GM23248 (cell line): ENCODE data around the gene PEAK1. TPM values are rescaled to one million over a fixed set of nuclear protein-coding genes. Genes with fewer than 3 reads are reported as not detected.

Experiments used
- DNase-seq: peaks from one replicate; pipeline ENCODE4 v3.0.0-alpha.2; 2015
- H2AFZ ChIP-seq: fragments of 200-600 bp; sonication (generic); 2 replicates; pipeline ENCODE4 v1.6.1; 2016; ENCODE audit warnings: antibody characterized with exemption
- H3F3A ChIP-seq: fragments of 200-600 bp; sonication (generic); 2 replicates; pipeline ENCODE4 v1.6.1; 2016; ENCODE audit warnings: mild to moderate bottlenecking, antibody characterized with exemption, mixed run types; ENCODE audit not compliant: insufficient read depth
- H3K27ac ChIP-seq: fragments of 200-600 bp; sonication (generic); 2 replicates; pipeline ENCODE4 v1.5.1; 2016; ENCODE audit warnings: mild to moderate bottlenecking
- H3K27me3 ChIP-seq: fragments of 200-600 bp; sonication (generic); replicated peaks from 2 replicates; pipeline ENCODE4 v1.6.1; 2016; ENCODE audit warnings: mild to moderate bottlenecking; ENCODE audit not compliant: insufficient read depth
- H3K36me3 ChIP-seq: fragments of 200-600 bp; sonication (generic); 2 replicates; pipeline ENCODE4 v1.6.1; 2016; ENCODE audit warnings: low read depth, mild to moderate bottlenecking
- H3K4me1 ChIP-seq: fragments of 200-600 bp; sonication (generic); 2 replicates; pipeline ENCODE4 v1.6.1; 2016; ENCODE audit warnings: mild to moderate bottlenecking; ENCODE audit not compliant: insufficient read depth
- H3K4me2 ChIP-seq: fragments of 200-600 bp; sonication (generic); one replicate; pipeline ENCODE4 v1.6.1; 2016; ENCODE audit warnings: mild to moderate bottlenecking; ENCODE audit not compliant: unreplicated experiment
- H3K4me3 ChIP-seq: fragments of 200-600 bp; sonication (generic); 2 replicates; pipeline ENCODE4 v1.5.1; 2016; ENCODE audit warnings: mild to moderate bottlenecking
- H3K79me2 ChIP-seq: fragments of 200-600 bp; sonication (generic); 2 replicates; pipeline ENCODE4 v1.6.1; 2016; ENCODE audit warnings: mild to moderate bottlenecking; ENCODE audit not compliant: insufficient read depth
- H3K9ac ChIP-seq: fragments of 200-600 bp; sonication (generic); 2 replicates; pipeline ENCODE4 v1.6.1; 2016; ENCODE audit warnings: mild to moderate bottlenecking
- H3K9me2 ChIP-seq: fragments of 200-600 bp; sonication (generic); 2 replicates; pipeline ENCODE4 v1.6.1; 2016; ENCODE audit warnings: mixed run types, mild to moderate bottlenecking, moderate library complexity; ENCODE audit not compliant: insufficient read depth
- H3K9me3 ChIP-seq: fragments of 200-600 bp; sonication (generic); one replicate; pipeline ENCODE4 v1.6.1; 2017; ENCODE audit warnings: low read depth
- H4K20me1 ChIP-seq: fragments of 200-600 bp; sonication (generic); 2 replicates; pipeline ENCODE4 v1.6.0; 2016; ENCODE audit not compliant: insufficient read depth
- EZH2 ChIP-seq: fragments of 200-600 bp; sonication (generic); IDR thresholded peaks from 2 replicates; pipeline ENCODE4 v1.6.1; 2018; ENCODE audit warnings: antibody characterized with exemption, mild to moderate bottlenecking; ENCODE audit not compliant: insufficient read depth, poor library complexity, severe bottlenecking
- EZH2phosphoT487 ChIP-seq: fragments of 200-600 bp; sonication (generic); IDR thresholded peaks from 2 replicates; pipeline ENCODE4 v1.6.1; 2018; ENCODE audit warnings: antibody characterized with exemption, moderate library complexity, mild to moderate bottlenecking, low read depth; ENCODE audit not compliant: insufficient read depth
- WGBS, 2 experiments: methylation state at CpG; one replicate each; pipeline ENCODE4 v1.1.6; 2015 to 2017; ENCODE audit warnings: low lambda C conversion rate in 2 of 2, low coverage in 1 of 2; ENCODE audit errors: missing lambda C conversion rate in 2 of 2; 5-methylcytosine and 5-hydroxymethylcytosine counted together
- in situ Hi-C: fragments of 300-500 bp; cut with MboI; formaldehyde crosslinking; loops from 2 replicates; pipeline ENCODE4 v1.15.0; 2020
- polyA plus RNA-seq: library from polyadenylated mRNA; unstranded; fragments of >200 nt; fragmentation: Nextera tagmentation; extraction: Ambion mirVana; gene quantifications from 2 replicates; pipeline ENCODE4 v1.2.1, GENCODE V29; 2016
- total RNA-seq: library from RNA; depleted of rRNA; stranded (reverse); fragments of >200 nt; shearing (Covaris generic); gene quantifications from 2 replicates; pipeline ENCODE4 v1.2.3, GENCODE V29; 2014

The PEAK1 gene
- total and polyA plus RNA-seq, 2 experiments from 2014 or later: 22.4 to 74.5 TPM

DNA sequence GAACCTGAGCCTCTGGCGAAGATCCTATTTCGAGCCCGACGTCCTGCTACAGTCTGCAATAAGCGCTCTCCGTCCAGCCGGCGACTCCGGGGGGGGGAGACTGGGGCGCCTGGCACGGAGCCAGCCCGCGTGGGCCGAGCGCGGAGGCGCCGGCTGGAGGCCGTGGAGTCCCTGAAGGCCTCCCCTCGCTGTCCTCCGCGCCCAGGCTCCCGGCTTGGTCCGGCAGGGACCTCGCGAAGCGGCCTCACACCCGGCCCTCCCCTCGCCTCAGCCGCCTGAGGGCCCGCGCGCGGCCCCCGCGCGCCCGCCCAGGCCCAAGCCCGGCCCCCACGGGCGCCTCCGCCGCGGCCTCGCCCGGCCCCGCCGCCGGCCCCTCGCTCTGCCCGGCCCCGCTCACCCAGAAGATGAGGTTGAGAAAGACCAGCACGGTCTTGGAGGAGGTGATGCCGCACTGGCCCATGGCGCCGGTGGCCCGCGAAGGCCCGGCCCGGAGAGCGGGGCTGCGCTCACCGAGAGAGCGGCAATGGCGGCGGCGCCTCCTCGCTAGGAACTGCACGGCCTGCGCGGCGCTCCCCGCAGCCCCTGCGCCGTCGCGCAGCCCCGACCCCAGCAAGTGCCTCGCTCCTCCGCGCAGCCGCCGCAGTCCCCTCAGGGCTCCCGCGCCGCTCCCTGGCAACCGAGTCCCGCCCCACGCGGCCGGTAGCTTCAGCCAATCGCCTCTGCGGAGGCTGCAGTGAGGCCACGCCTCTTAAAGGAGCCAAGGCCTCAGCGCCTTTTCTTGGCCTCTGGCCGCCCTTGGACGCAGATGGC, 349.2 kb downstream of the PEAK1 start, which contains the start of gene TSPAN3:
TSPAN3 (minus strand) TSS at position 615 of the 810 bp plus-strand sequence; CDS start at position 460, 155 bp downstream.
- H3F3A ChIP-seq: peaks cover 11% of the 10 kb centered on the region
- H3K79me2 ChIP-seq: peaks cover 46% of the 10 kb centered on the region
- no peaks in the 10 kb centered on the region for H3K9me3 ChIP-seq
- H3K4me2 ChIP-seq: peak within 1 kb of the TSS; percentile 89
- H2AFZ ChIP-seq: peak within 1 kb of the TSS; percentile 75
- peaks cover 5% of the 10 kb centered on the region; the same call in 1 of the 2 replicates for H4K20me1 ChIP-seq
- DNase-seq: peak; percentile 97
- no peaks in the 10 kb centered on the region for H3K9me2 ChIP-seq
- H3K27ac ChIP-seq: peak within 1 kb of the TSS; percentile 69
- peaks cover 21% of the 10 kb centered on the region for H3K4me1 ChIP-seq
- H3K36me3 ChIP-seq: no peaks in the 10 kb centered on the region
- peak within 1 kb of the TSS; percentile 83 for H3K9ac ChIP-seq
- in situ Hi-C loops: no loop called here
- no peaks in the 10 kb centered on the region for H3K27me3 ChIP-seq
- peak within 1 kb of the TSS; percentile 95 for H3K4me3 ChIP-seq
- TF ChIP-seq EZH2 (no peak), EZH2phosphoT487 (no peak)
- 0 to 1% methylated on average over 52 to 62 of the region's 97 CpGs for WGBS, 2 experiments

DNA sequence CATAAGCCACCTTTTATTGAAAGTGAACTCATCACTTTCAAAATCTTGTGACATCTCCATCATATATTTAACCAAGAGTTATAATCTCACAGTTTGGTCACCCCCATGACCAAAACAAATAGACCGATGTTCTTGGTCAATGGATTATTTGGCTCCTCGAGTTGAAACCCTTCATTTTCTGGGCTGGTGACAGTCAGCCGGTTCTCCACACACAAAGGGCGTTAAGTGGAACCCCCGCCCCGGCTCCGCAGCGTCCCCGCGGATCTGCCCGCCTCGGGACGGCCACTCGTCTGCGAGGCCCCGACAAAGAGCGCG, 349.8 kb downstream of the PEAK1 start:
- DNase-seq: no peak
- Histone ChIP-seq H3K4me1 (peaks cover 23% of the 10 kb centered on the region), H3K9me2 (no peaks in the 10 kb centered on the region), H3K27ac (peak overlapping the region; percentile 69), H3K79me2 (peaks cover 51% of the 10 kb centered on the region), H3K9me3 (no peaks in the 10 kb centered on the region), H3K4me2 (peak overlapping the region; percentile 89), H3K36me3 (no peaks in the 10 kb centered on the region), H3K27me3 (no peaks in the 10 kb centered on the region), H4K20me1 (peaks cover 5% of the 10 kb centered on the region; the same call in 1 of the 2 replicates), H2AFZ (peak overlapping the region; percentile 67), H3K4me3 (peak overlapping the region; percentile 95), H3F3A (peaks cover 11% of the 10 kb centered on the region), H3K9ac (peak overlapping the region; percentile 83)
- in situ Hi-C loops: no loop called here
- 0 to 2% methylated on average over 18 of the region's 18 CpGs for WGBS, 2 experiments
- TF ChIP-seq EZH2phosphoT487 (no peak), EZH2 (no peak)

DNA sequence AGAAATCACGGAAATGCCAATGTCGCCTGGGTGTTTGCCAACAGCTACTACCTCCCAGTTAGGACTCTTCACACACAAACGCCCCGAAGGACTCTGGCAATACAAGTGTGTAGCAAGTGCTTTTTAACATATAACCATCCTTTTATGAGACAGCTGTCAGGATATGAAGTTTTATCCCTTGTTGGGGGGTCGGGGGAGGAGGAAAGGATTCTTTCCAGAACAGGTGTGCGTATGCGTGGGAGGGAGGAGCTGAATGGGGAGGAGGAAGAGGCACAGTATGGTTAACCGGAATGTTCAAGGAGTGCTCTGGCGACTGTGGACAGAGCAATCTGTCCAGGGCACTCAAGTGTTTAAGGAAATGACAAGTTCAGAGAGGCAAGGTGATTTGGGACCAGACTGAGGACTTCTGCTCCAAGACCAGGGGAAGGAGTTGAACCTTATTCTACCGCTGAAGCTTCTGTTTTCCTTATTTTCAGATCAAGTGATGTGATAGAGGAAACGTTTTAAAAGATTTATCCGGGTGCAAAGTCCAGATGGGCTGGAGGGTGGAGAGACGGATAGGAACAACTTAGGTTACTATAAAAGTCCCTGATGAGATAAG, 350.3 kb downstream of the PEAK1 start:
- in situ Hi-C loops: no loop called here

DNA sequence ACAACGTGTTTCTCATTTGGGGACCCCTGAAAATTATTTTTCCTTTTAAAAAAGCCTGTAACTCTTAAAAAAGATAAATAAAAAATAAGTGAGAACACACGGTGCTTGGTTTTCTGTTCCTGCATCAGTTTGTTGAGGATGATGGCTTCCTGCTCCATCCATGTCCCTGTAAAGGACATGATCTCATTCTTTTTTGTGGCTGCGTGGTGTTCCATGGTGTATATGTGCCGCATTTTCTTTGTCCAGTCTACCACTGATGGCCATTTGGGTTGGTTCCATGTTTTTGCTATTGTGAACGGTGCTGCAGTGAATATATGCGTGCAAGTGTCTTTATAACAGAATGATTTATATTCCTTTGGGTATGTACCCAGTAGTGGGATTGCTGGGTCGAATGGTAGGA, 351.3 kb downstream of the PEAK1 start:
- 92% methylated on average over 7 of the region's 7 CpGs for WGBS, 2 experiments
- in situ Hi-C loops: no loop called here
- TF ChIP-seq EZH2phosphoT487 (no peak), EZH2 (no peak)

More for the DNA sequence above, 350.3 kb downstream of the PEAK1 start:
- WGBS, 2 experiments: 22 to 24% methylated on average over 13 of the region's 13 CpGs
- DNase-seq: peak; percentile 29
- no peak for TF ChIP-seq EZH2phosphoT487
- no peak for TF ChIP-seq EZH2
- Histone ChIP-seq H3K4me1 (peaks cover 28% of the 10 kb centered on the region), H3K4me3 (peak overlapping the region; percentile 95), H3F3A (peaks cover 16% of the 10 kb centered on the region), H3K9me2 (no peaks in the 10 kb centered on the region), H3K9me3 (no peaks in the 10 kb centered on the region), H3K27me3 (no peaks in the 10 kb centered on the region), H3K27ac (peak overlapping the region; percentile 69; the same call in 1 of the 2 replicates), H4K20me1 (peaks cover 5% of the 10 kb centered on the region; the same call in 1 of the 2 replicates), H3K9ac (peak overlapping the region; percentile 83), H3K36me3 (no peaks in the 10 kb centered on the region), H3K79me2 (peaks cover 57% of the 10 kb centered on the region), H2AFZ (peak overlapping the region; percentile 67), H3K4me2 (peak overlapping the region; percentile 89)

More for the DNA sequence above, 351.3 kb downstream of the PEAK1 start:
- H3K4me3 ChIP-seq: no peak overlapping the region
- no peaks in the 10 kb centered on the region for H3K9me2 ChIP-seq
- H3K4me2 ChIP-seq: peak overlapping the region; percentile 89
- H3K79me2 ChIP-seq: peaks cover 65% of the 10 kb centered on the region
- H2AFZ ChIP-seq: no peak overlapping the region
- no peak overlapping the region for H3K27ac ChIP-seq
- peaks cover 25% of the 10 kb centered on the region for H3F3A ChIP-seq
- no peaks in the 10 kb centered on the region for H3K27me3 ChIP-seq
- no peak overlapping the region for H3K9ac ChIP-seq
- no peaks in the 10 kb centered on the region for H3K9me3 ChIP-seq
- no peak for DNase-seq
- peaks cover 38% of the 10 kb centered on the region for H3K4me1 ChIP-seq
- peaks cover 5% of the 10 kb centered on the region; the same call in 1 of the 2 replicates for H4K20me1 ChIP-seq
- no peaks in the 10 kb centered on the region for H3K36me3 ChIP-seq
